Fibroblast of skin of right biceps (primary cell): ENCODE measurements around the gene FHL2.

Source experiments
- DNase-seq: peaks from one replicate; pipeline ENCODE4 v3.0.0-alpha.2; 2013

The FHL2 gene

DNA sequence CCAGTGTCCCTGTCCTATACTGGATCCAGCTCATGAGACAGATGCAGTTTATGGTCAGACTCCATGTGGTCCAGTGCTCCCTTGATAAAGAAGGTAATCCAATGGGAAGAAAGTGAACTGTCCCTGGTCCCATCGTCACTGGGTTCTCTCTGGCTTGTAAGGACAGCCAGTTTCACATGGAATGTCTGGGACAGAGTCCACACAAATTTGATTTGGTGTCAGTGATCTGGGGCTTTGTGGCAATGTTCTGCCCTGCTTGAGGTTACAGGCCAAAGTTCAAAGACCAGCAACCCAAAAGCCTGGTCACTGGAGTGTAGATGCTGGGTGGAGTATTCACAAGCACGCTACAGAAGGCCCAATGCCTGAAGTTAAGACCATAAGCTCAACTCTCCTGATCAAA lies 22.2 kb upstream of the FHL2 start:
- no peak for DNase-seq

GRCh38 chr2:105418522-105418921 lies 19.7 kb upstream of the FHL2 start:
- no peak for DNase-seq

- peak; percentile 81 for DNase-seq
Observed at GRCh38 chr2:105417857-105418436, 19.1 kb upstream of the FHL2 start.

DNA sequence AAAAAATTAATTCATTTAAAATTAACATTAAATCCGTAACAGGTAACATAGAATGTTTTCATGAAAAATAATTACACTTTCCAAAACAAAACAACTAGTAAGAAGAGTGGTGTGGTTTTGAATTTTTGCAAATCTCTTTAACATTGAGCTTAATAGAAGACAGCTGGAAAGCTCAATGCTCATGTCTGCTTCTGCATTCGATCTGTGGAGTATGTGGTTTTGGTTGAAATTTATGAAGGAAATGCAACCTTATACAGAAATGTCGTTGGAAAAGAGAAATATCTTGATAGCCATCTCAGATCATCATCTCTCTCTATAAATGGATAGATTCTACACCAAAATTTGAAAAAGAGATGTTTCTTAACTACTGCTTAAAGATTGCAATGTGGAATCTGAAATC lies 17.3 kb upstream of the FHL2 start:
- no peak for DNase-seq

DNA sequence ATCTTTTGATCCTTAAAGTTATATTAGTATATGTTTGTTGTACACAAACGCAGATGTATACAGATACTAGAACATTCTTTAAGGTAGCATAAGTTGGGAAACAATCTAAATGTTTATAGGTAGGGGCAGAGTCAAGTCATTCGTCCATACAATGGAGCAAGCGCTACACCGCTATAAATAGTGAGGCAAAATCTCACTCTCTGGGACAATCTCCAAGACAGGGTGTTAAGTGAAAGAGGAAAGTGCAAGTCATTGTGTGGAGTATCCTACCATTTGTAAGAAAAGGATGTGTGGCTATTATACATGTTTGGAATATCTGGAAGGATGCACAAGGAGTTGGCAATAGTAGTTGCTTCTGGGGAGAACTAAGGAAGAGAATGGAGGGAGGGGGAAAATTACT lies 16.2 kb upstream of the FHL2 start:
- no peak for DNase-seq

DNA sequence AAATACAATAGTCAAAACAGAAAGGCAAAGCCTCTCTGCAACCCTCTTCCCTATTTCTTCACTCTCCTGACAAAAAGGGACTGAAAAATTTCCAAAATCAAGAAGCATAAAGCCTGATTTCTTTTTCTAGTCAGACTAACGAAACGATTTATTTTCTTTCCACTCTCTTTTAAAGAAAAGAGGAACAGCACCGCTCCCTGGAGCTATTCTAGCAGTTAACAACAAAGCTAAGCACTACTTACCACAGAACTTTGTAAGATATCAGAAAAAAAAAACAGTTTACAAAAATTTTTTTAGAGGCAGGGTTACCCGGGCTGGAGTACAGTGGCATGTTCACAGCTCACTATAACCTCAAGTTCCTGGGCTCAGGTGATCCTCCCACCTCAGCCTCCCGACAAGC lies 14.4 kb upstream of the FHL2 start:
- DNase-seq = no peak

GRCh38 chr2:105412584-105412983 lies 13.7 kb upstream of the FHL2 start:
- DNase-seq = no peak

- DNase-seq = no peak
Observed at GRCh38 chr2:105411720-105412407, 13.0 kb upstream of the FHL2 start.

- peak; percentile 59 for DNase-seq
Observed at GRCh38 chr2:105410554-105410953, 11.7 kb upstream of the FHL2 start.

GRCh38 chr2:105409717-105410116 lies 10.9 kb upstream of the FHL2 start:
- peak; percentile 89 for DNase-seq

- DNase-seq = no peak
Observed at GRCh38 chr2:105407946-105408743, 9.3 kb upstream of the FHL2 start.

DNA sequence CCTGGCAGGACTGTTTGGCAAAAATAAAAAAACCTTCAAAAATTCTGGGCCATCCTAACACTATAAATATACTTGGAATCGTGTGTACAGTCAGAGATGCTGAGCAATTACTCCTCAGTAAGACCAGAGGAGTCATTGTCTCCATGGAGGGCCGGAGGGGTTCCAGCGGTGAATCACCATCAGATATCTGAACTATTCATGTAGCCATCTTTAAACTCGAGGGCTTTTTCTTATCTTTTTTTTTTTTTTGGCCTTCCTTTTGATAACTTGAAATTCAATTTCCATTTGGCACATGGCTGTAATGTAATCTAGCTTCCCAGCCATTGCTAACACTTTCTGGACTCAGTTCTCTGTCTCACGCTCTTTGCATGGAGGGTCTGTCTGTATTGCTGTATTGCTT lies 7.4 kb upstream of the FHL2 start:
- DNase-seq = peak; percentile 90

- DNase-seq = peak; percentile 89
Observed at GRCh38 chr2:105405291-105405690, 6.4 kb upstream of the FHL2 start.

GRCh38 chr2:105404736-105405135 lies 5.9 kb upstream of the FHL2 start:
- peak; percentile 39 for DNase-seq

GRCh38 chr2:105403783-105404698 lies 5.2 kb upstream of the FHL2 start:
- peak; percentile 96 for DNase-seq

DNA sequence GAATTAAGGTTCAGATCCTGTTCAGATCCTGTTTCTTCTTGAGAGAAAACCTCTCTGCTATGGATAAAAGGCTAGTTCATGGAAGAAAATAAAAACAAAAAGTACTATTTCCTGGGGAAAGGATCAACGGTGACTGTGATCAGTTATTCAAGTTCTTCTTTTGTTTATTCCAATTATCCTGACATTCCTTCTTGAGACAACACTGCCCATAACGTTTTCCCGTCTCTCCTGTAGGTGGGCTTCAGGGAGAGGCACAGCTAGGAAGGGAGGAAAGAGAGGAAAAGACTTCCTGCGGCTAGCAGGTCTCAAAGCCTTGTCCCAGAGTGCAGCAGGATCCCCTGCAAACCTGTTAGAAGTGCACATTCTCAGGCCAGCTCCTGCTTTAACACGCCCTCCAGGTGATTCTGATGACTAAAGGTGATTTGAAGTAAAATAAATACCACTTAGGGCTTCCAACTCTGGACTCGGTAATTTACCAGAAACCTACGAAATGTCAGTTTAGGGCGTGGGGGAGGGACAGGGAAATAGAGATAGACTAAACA lies 4.5 kb upstream of the FHL2 start:
- no peak for DNase-seq

DNA sequence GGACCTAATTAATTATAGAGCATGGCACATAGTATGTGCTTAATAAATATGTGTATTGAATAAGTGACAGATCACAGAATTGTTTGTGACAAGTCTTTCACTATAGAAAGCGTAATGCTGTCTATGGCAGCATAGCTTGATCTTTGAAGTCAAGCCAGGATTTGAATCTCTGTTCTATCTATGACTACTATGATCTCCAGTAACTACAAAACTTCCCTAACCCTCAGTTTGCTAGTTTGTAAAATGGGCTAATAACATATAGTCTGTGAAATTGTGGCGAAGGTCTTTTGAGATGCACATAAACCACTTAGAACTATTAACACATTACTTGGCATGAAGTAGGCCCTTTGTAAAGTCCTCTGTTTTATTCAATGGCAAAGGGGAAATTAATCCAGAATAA lies 4.0 kb upstream of the FHL2 start:
- no peak for DNase-seq

DNA sequence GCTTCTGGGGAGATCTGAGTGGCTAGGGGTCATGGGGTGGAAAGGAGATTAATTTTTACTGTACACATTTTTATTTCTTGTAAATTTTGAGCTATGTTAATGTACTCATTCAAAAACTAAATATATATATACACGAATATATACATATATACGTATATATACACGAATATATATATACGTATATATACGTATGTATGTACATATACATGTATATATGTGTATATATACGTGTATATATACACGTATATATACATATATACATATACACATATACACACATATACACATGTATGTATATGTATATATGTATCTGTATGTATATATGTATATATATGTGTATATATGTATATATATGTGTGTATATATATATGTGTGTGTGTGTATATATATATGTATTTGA lies 3.0 kb upstream of the FHL2 start:
- no peak for DNase-seq

DNA sequence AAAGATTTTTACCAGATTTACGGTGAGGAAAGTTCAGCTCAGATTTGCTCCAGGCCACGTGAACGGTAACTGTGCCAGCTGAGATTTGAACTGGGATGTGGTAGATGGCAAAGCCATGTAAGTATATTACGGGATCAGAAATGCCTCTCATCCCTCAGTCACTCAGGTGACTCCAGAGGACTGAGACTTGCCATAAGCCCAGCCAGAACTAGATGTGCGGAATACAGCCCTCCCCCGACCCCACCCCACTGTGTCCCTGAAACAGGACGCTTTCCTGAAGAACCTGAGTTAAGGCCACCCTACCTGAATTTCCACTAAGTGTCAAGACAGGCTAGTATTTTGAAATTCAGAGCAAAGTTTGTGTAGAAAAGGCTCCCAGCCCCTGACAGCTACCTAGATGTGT lies 1.3 kb upstream of the FHL2 start:
- DNase-seq = no peak

DNA sequence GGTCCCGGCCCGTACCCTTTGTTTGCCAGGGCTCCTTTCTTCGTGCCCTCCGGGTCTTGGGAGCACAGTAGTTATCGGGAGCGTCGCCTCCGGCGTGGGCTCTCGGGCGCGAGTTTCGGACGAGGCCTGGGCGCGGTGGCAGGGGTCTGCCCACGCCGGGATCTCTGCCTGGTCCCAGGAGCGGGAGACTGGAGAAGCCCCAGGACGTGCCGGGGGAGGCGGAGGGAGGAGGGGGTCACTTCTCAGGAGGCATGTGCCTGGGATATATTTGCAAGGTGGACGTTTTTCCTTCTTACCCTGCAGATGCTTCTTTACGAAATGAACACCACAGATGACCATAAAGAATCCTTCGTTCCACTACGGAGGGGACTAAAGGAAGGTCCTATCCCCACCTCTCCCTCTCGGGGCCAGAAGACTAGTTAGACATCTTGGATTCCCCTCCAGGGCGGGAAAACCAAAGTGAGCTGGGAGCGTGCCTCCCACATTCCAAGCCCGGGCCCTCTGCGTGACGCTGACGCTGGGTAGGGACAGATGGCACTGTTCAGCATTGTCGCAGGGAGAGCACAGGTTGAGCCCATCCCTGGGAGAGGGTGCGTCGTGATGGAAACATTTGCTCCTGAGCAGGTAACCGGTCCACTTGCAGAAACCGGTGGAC lies 483 bp upstream of the FHL2 start:
- DNase-seq = no peak

- DNase-seq = no peak
Observed at GRCh38 chr2:105397953-105398335, 907 bp downstream of the FHL2 start.

GRCh38 chr2:105397025-105397722 lies 1.7 kb downstream of the FHL2 start:
- no peak for DNase-seq
